ENCODE data around the gene BAG2. TPM values are rescaled to one million over a fixed set of nuclear protein-coding genes. Genes with fewer than 3 reads are reported as not detected.

Gene BAG2
- total RNA-seq: 6.3 and 8.0 TPM in 2 replicates

DNA sequence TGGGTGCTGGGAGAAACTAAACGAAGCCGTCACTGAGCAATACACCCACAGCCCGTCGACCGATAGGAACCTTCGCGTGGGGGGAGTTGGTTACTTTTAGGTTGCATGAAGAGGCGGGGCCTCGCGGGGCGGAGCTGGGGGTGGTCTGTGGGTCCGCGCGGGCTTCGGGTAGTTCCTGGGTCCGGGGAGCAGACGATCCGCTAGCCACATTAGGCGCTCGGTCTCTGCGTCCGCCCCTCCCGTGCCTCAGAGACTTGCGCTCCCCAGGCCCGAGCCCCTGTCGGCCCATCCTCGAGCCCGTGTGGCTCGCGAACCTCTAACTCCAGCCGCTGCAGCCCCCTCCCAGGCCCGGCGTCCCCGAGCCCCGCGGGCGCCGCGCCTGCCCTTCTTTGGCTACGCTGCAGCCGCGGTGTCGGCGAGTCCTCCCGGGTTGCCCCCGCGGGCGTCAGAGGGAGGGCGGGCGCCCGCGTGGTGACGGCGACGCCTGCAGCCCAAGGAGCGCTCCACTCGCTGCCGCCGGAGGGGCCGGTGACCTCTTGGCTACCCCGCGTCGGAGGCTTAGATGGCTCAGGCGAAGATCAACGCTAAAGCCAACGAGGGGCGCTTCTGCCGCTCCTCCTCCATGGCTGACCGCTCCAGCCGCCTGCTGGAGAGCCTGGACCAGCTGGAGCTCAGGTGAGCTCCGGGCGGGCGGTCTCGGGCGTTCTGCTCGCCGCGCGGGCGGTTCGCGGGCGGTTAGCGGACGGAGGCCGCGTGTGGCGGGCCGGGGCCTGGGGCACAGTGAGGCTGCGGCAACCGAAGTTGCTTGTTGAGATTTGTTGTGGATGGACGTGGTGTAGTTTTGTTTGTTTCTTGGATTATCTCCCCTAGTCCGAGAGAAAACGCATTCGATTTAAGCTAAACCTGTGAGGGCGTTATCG is at the start of gene BAG2:
BAG2 (plus strand) TSS at position 191 of the 920 bp plus-strand sequence; CDS start at position 563, 372 bp downstream.

DNA sequence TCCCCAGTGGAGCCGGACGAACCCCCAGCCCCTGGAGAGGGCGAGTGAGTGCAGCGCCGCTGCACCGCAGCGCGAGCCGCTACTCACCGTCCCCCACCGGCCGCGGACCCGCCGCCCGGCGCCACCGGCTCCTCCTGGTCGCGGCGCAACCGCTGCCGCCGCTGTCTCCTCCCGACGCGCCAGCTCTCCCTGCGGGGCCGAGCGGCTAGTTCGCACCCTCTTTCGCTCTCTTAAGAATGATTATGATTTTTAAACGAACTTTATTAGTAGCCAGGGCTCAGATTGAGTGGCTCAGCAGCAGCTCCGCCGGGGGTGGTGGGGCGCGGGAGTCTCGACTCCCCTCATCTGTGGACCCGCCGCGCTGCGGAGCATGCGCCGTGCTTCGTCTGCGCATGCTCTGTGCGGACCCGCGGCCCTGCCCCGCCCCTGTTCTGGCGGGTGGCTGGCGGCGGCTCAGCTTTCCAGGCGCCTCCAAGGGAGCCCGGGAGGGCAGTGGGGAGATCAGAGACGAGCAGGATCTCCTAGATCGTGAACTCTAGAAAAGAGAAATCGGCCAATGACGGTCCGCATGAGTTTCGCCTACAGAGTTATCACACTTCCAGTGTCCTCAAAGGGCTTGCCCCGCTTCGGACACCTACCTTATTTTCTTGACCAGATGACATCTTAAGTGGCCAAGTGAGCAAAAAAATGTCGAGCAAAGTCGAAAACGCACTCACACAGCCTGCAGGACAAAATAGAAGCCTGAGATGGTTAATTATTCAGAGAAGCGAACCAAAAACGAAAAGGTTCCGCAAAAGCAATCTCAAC is 50.0 kb downstream of the BAG2 start, which contains the start of gene RAB23:
RAB23 (minus strand) TSS at position 372 of the 807 bp plus-strand sequence. CDS start 11,927 bp downstream, outside the sequence.

Other genes with a start within 250 kb of the BAG2 start
- 1.0 and 1.1 TPM in 2 replicates for gene BEND6, start 217.2 kb upstream of the BAG2 start, total RNA-seq
- gene KIAA1586, start 125.6 kb upstream of the BAG2 start, total RNA-seq: 20.7 and 21.3 TPM in 2 replicates
- gene ZNF451, start 82.1 kb upstream of the BAG2 start, total RNA-seq: 77.7 and 85.2 TPM in 2 replicates
- 20.5 and 21.0 TPM in 2 replicates for gene RAB23, start 50.0 kb downstream of the BAG2 start, total RNA-seq
- 41.5 and 46.2 TPM in 2 replicates for gene PRIM2, start 145.3 kb downstream of the BAG2 start, total RNA-seq